Mononuclear cell (primary cell): ENCODE data around the gene PRAMEF1. TPM values are rescaled to one million over a fixed set of nuclear protein-coding genes. Genes with fewer than 3 reads are reported as not detected.
"Not testable (repeated sequence)": the region's sequence is repeated elsewhere in the genome, so short reads cannot be mapped to it uniquely, and the experiment has no call there.

Experiments
- H3K27me3 ChIP-seq: 2 replicates; pipeline ENCODE4 v1.6.0; 2011; ENCODE audit warnings: low read length, control low read depth; ENCODE audit not compliant: insufficient read depth
- H3K4me1 ChIP-seq: 2 replicates; pipeline ENCODE4 v1.5.1; 2011; ENCODE audit warnings: mild to moderate bottlenecking, low read length, control low read depth; ENCODE audit not compliant: insufficient read depth
- H3K4me3 ChIP-seq: 2 replicates; pipeline ENCODE4 v1.5.1; 2011; ENCODE audit warnings: mild to moderate bottlenecking, low read length, moderate library complexity
- H3K9me3 ChIP-seq: 2 replicates; pipeline ENCODE4 v1.5.1; 2011; ENCODE audit warnings: low read depth, mild to moderate bottlenecking, control low read depth, low read length
- total RNA-seq: library from RNA; depleted of rRNA; stranded (reverse); fragments of >200 nt; gene quantifications from one replicate; pipeline ENCODE4 v1.2.3, GENCODE V29; 2012

Gene PRAMEF1, protein sequence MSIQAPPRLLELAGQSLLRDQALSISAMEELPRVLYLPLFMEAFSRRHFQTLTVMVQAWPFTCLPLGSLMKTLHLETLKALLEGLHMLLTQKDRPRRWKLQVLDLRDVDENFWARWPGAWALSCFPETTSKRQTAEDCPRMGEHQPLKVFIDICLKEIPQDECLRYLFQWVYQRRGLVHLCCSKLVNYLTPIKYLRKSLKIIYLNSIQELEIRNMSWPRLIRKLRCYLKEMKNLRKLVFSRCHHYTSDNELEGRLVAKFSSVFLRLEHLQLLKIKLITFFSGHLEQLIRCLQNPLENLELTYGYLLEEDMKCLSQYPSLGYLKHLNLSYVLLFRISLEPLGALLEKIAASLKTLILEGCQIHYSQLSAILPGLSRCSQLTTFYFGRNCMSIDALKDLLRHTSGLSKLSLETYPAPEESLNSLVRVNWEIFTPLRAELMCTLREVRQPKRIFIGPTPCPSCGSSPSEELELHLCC
- not detected for total RNA-seq

DNA sequence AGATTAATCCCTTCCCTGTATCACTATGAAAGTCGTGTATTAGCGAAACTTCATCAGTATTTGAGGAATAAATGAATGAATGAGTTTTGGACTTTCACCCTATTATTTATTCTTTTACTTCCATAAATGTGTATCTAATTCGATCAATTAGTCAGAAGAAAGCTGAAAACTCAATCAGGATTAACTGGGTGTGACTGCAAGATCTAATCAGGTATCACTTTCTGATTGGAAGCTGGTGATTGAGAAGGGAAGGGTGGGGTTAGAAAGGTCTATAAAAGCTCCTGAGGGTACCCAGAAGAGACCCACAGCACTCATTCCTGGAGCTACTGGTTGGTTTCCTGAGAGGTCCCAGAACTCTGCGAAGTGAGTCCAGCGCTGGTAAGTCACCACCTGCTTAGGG lies at the start of gene PRAMEF1:
PRAMEF1 (plus strand) TSS at position 301 of the 400 bp plus-strand sequence. CDS start 1,831 bp downstream, outside the sequence.
- H3K27me3 ChIP-seq, H3K4me1 ChIP-seq, H3K9me3 ChIP-seq, H3K4me3 ChIP-seq: not testable (repeated sequence)

DNA sequence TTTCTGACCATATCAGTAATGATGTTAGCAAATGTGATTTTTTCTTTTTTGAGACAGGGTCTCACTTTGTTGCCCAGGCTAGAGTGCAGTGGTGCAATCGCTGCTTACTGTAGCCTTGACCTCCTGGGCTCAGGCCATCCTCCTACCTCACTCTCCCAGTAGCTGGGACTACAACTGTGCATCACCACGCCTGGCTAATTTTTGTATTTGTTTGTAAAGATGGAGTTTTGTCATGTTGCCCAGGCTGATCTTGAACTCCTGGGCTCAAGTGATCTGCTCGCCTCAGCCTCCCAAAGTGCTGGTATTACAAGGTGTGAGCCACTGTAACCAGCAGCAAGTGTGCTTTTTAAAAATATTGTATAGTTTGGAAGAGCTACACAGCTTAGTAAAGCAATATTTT lies 49.3 kb upstream of the PRAMEF1 start:
- Histone ChIP-seq H3K4me1 (no peaks in the 10 kb centered on the region), H3K9me3 (no peaks in the 10 kb centered on the region), H3K4me3 (no peak overlapping the region), H3K27me3 (peaks cover 9% of the 10 kb centered on the region)

DNA sequence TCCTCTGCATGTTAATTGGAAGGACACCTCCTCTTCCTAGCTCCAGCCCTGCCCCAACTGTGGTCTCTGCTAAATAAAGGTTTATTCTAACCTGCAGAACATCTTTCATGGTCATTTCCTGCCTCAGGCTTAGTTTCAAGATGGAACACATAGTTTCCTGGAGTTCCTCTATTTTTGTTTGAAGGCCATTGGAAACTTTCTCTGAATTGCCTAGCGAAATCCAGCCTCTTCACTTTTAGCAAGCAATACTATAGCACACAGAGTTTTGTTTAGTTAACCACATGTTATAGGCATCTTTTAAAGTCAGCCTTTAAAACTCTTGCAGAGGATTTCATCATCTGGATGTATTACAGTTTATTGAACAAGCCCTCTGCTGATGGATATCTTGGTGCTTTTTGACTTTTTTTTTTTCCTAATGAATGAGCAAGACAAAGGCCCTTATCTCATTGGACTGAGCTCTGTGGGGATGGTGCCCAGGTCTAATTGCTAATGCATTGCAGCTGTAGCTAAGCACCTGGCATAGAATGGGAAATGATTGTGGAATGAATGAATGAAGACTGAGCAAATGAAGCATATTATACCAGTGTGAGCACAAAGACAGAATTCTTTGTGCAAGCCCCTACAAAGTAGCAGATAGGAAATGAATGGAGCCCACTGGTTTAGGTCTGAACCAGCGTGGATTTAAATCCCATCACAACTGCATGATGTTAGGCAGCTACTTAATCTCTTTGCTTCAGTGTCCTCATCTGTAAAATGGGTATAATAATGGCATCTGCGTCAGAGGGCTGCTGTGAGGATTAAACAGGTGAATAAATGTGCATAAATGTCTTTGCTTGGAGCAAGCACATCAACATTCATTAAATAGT lies 45.8 kb upstream of the PRAMEF1 start:
- Histone ChIP-seq H3K4me3 (no peak overlapping the region), H3K9me3 (peaks cover 30% of the 10 kb centered on the region), H3K27me3 (peaks cover 10% of the 10 kb centered on the region), H3K4me1 (no peaks in the 10 kb centered on the region)

DNA sequence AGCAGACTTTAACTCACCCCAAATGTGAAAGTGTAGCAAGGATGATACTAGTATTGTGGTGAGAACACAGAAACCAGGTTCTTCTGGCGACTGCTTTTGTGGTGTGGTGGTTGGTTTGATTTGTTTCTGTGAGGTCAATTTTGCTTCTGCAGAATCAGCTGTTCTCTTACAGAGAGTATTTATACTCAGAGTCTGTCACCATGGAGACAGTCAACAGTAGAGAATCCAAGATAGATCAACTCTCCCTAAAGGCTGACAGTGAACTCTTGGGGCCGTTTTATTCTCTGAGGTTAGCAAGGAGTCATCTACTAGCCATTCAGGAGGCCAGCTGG lies 45.2 kb upstream of the PRAMEF1 start, which contains the start of gene CFAP107:
CFAP107 (plus strand) TSS at position 209 of the 332 bp plus-strand sequence. CDS start 231 bp downstream, outside the sequence.
- Histone ChIP-seq H3K4me1 (no peaks in the 10 kb centered on the region), H3K9me3 (peaks cover 32% of the 10 kb centered on the region), H3K4me3 (no peak within 1 kb of the TSS), H3K27me3 (peaks cover 14% of the 10 kb centered on the region)

DNA sequence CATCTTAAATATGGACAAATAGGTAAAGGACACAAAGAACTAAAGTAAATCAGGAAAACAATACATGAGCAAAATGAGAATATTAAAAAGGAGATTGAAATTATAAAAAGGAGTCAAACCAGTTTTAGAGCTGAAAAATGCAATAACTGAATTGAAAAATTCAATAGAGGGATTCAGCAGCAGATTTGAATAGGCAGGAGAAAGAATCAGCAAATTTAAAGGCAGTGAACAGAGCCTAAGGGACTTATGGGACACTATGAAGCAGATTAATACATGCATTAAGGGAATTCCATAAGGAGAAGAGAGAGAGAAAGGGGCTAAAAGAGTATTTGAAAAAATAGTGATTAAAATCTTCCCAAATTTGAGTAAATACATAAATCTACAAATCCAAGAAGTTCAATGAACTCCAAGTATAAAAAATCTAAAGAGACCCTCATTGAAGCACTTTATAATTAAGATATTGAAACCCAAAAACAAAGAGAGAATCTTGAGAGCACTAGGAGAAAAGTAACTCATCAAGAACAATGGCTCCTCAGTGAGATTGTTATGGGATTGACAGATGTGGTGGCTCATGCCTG lies 42.3 kb upstream of the PRAMEF1 start:
- Histone ChIP-seq H3K27me3 (peaks cover 14% of the 10 kb centered on the region), H3K9me3 (peaks cover 32% of the 10 kb centered on the region), H3K4me1 (no peaks in the 10 kb centered on the region), H3K4me3 (no peak overlapping the region)

DNA sequence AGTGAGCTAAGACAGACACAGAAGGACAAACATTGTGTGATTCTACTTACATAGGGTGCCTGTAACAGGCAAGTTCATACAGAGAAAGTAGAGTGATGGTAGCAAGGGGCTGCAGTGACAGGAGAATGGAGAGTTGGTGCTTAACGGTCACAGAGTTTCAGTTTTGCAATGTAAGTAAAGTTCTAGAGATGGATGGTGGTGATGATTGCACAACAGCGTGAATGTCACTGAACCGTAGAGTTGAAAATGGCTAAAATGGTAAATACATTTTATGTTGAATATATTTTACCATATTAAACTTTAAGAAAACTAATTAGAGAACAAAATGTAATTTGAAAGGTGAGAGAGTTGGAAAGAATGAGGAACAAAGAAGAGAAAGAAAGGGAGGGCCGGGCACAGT lies 36.5 kb upstream of the PRAMEF1 start:
- H3K27me3 ChIP-seq = peaks cover 6% of the 10 kb centered on the region
- H3K9me3 ChIP-seq = peaks cover 9% of the 10 kb centered on the region
- no peak overlapping the region for H3K4me3 ChIP-seq
- no peaks in the 10 kb centered on the region for H3K4me1 ChIP-seq

DNA sequence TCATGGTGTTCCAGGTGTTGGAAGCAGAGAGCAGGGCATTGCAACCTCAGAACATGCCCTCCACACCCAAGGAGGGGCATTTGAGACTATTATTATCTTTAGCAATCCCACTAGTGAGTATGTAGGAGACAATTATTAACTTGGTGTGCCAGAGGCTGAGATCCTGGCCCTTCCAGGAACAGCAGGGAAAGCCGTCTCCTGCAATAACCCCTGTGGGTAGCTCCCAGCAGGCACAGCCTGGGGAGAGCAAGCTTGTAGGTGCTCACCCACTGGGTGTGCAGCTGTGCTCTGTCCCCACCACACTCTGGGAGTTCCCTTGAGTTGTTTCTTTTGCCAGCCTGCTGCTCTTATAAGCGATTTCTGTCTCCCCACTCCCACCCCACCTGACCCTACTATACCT lies 34.9 kb upstream of the PRAMEF1 start:
- Histone ChIP-seq H3K4me1 (no peaks in the 10 kb centered on the region), H3K27me3 (no peaks in the 10 kb centered on the region)

DNA sequence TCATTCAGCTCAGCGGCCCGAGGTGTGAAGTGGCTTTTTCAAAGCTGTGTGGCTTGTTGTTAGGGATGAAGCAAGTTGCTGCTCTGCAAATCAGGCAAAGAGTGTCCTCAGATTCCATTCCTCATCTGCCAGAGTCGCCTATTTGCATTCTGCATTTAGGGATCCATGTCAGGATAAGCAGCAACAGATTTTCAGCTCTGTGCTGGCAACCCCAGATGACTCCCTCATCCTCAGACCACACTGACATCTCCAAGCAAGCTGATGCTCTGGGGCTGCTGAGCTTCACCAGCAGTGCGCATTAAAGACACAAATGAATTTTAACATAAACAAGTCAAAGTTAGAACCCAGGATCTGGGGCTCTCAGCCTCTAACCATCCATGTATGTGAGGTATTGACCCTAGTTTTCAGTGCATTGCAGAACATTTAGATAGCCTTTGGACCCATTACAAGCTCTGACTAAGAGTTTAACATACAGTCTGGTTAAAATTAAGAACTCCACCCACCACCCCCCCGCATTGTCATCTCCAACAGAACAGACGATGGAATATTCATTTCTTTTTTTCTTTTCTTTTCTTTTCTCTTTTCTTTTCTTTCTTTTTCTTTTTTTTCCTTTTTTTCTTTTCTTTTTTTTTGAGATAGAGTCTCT lies 34.3 kb upstream of the PRAMEF1 start:
- Histone ChIP-seq H3K4me1 (no peaks in the 10 kb centered on the region), H3K4me3 (no peak overlapping the region), H3K27me3 (no peaks in the 10 kb centered on the region), H3K9me3 (no peaks in the 10 kb centered on the region)

More for the DNA sequence above, 34.9 kb upstream of the PRAMEF1 start:
- H3K4me3 ChIP-seq = no peak overlapping the region
- H3K9me3 ChIP-seq = no peaks in the 10 kb centered on the region

DNA sequence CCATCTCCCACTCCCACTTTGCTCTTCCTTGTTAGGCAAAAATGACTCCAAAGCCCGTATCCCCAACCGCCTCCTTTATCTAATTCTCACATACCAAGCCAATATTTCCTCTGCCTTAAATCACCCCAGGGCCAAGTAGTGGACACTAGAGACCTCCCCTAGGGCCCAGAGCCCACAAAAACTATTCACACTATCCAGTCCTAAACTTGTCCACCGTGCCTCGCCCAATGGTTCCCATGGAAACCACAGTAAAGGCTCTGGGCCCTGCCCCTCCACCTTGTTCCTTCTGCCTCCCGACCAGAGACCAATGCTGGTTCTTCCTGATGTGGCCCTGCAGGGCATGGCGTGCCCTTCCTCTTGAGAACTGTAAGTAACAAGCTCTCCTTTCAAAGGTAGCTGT lies 33.4 kb upstream of the PRAMEF1 start:
- H3K27me3 ChIP-seq = no peaks in the 10 kb centered on the region

DNA sequence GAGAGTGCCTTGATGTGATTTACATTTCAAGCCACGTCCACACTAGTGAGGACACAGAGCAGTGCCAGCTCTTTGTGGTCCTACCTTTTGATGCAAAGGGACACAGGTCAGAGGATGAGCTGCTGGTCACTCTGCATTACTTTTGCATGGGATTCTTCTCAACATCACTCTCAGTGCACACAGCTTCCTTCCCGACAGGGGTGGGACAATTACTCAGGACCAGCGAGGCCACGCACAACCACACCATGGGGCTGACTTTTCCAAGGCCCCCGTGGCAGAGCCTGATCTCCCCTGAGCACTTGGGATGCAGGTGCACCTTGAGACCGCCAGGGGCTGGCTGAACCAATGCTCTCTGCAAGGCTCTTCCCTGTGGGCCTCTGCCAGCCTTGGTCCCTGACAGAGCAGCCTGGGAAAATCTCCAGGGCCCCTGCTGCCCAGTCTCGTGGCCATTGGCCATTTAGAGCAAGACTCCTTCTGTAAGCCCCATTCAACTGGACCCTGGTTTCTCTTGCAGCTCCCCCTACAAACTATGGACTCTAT lies 30.9 kb upstream of the PRAMEF1 start:
- no peaks in the 10 kb centered on the region for H3K9me3 ChIP-seq
- no peaks in the 10 kb centered on the region for H3K27me3 ChIP-seq
- no peaks in the 10 kb centered on the region for H3K4me1 ChIP-seq
- no peak overlapping the region for H3K4me3 ChIP-seq

More for the DNA sequence above, 33.4 kb upstream of the PRAMEF1 start:
- no peak overlapping the region for H3K4me3 ChIP-seq
- no peaks in the 10 kb centered on the region for H3K9me3 ChIP-seq
- H3K4me1 ChIP-seq = no peaks in the 10 kb centered on the region

DNA sequence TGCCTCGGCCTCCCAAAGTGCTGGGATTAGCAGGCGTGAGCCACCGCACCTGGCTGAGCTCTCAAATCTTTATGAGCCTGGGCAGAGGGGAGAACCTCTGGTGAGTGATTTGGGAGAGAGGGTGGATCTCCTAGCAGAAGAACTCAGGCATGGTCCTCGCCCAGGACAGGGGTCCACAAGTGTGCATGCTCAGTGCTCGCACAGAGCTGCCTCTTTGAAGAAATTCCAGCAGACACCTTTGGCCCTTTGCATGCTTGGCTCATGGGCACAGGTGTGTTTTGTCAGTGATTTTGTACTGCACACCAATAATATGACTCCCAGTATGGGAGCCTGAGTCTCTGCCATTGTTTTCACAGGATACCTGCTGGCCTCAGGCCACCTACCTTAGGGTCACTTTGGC lies 29.4 kb upstream of the PRAMEF1 start:
- Histone ChIP-seq H3K4me1 (no peaks in the 10 kb centered on the region), H3K9me3 (no peaks in the 10 kb centered on the region), H3K4me3 (no peak overlapping the region), H3K27me3 (no peaks in the 10 kb centered on the region)

DNA sequence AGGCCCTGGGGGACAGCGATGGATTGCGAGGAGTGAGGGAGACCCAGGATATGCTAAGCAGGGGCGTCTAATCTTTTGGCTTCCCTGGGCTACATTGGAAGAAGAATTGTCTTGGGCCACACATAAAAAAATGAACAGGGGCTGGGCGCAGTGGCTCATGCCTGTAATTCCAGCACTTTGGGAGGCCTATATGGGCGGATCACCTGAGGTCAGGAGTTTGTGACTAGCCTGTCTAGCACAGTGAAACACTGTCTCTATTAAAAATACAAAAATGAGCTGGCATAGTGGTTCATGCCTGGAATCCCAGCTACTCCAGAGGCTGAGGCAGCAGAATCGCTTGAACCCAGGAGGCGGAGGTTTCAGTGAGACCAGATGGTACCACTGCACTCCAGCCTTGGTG lies 28.4 kb upstream of the PRAMEF1 start:
- H3K9me3 ChIP-seq = no peaks in the 10 kb centered on the region
- H3K27me3 ChIP-seq = no peaks in the 10 kb centered on the region
- H3K4me3 ChIP-seq = no peak overlapping the region
- no peaks in the 10 kb centered on the region for H3K4me1 ChIP-seq

DNA sequence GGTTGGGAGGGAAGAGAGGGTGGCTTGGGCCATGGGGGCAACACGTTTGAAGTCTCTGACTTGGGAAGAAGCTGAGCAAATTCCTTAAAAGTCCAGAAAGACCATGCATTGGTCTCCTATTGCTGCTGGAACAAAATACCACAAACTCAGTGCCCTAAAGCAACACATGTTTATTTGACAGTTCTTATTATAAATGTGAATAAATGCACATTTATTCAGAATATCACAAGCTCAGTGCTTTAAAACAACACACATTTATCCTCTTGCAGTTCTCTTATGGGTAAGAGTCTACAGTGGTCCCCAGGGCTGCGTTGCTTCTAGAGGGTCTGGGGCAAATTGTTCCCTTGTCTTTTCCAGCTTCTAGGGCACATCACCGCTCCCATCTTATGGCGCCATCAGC lies 27.7 kb upstream of the PRAMEF1 start:
- H3K9me3 ChIP-seq = no peaks in the 10 kb centered on the region

DNA sequence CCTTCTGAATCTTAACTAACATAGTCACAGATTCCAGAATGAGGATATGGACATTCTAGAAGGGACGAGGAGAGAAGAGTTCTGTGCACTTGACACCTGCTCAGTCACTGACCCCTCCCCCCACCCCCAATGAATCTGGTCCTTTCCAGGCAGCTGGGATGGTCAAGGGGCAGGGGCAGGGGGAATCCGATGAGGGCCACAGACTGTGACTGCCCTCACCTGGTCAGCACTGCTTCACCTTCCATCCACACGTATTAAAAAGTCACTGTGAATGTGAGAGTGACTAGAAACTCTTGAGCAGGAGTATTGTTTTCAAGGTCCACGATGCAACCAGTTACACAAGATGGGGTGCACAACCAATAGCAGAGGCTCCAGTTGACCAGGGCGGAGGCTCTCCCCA lies 27.2 kb upstream of the PRAMEF1 start:
- Histone ChIP-seq H3K4me1 (no peaks in the 10 kb centered on the region), H3K27me3 (peaks cover 4% of the 10 kb centered on the region), H3K4me3 (no peak overlapping the region), H3K9me3 (no peaks in the 10 kb centered on the region)

More for the DNA sequence above, 27.7 kb upstream of the PRAMEF1 start:
- no peaks in the 10 kb centered on the region for H3K4me1 ChIP-seq
- H3K4me3 ChIP-seq = no peak overlapping the region
- H3K27me3 ChIP-seq = peaks cover 2% of the 10 kb centered on the region
